ENCODE data around the gene CTSK. TPM values are rescaled to one million over a fixed set of nuclear protein-coding genes. Genes with fewer than 3 reads are reported as not detected.
A peak's percentile ranks its signal among the peaks of the same experiment; 100 is the strongest.
"Not testable (repeated sequence)": the region's sequence is repeated elsewhere in the genome, so short reads cannot be mapped to it uniquely, and the experiment has no call there.

The CTSK gene
- total RNA-seq, 3 donors from 2014 or later, result 111 to 590 (median 204) TPM

DNA sequence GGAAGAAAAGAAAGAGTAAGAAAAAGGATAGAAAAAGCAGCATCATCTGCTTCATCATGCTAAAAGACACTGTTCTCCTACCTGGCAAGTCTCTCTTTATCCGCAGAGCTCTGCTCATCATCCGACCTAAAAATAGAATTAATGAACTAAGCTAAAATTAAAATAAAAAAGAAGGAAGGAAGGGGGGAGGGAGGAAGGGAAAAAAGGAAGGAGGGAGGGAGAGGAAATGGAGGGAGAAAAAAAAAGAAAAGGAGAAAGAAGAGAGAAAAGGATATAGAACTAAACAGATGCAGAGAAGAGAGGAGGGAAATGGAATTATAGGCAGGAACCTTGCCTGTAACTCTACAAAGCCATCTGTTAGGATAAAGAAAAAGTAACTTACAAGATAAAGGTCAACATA is 34.3 kb upstream of the CTSK start:
- DNase-seq (ENCODE audit: low spot score in 2 of 2), result no peak
- intact Hi-C loops (cut with DNase I; ENCODE audit: low total_unique reads), result no loop called here
- H3K27ac ChIP-seq, result no peak overlapping the region
- no peak for TF ChIP-seq POLR2AphosphoS5 (IDR thresholded peaks at IDR 0.05)
- TF ChIP-seq POLR2A (IDR thresholded peaks at IDR 0.05), result no peak
- TF ChIP-seq, protein P1, sequence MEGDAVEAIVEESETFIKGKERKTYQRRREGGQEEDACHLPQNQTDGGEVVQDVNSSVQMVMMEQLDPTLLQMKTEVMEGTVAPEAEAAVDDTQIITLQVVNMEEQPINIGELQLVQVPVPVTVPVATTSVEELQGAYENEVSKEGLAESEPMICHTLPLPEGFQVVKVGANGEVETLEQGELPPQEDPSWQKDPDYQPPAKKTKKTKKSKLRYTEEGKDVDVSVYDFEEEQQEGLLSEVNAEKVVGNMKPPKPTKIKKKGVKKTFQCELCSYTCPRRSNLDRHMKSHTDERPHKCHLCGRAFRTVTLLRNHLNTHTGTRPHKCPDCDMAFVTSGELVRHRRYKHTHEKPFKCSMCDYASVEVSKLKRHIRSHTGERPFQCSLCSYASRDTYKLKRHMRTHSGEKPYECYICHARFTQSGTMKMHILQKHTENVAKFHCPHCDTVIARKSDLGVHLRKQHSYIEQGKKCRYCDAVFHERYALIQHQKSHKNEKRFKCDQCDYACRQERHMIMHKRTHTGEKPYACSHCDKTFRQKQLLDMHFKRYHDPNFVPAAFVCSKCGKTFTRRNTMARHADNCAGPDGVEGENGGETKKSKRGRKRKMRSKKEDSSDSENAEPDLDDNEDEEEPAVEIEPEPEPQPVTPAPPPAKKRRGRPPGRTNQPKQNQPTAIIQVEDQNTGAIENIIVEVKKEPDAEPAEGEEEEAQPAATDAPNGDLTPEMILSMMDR (IDR thresholded peaks at IDR 0.05), result no peak
- no peaks in the 10 kb centered on the region for H3K36me3 ChIP-seq
- no peak overlapping the region for H3K4me3 ChIP-seq
- H3K9me3 ChIP-seq, result no peaks in the 10 kb centered on the region
- no peaks in the 10 kb centered on the region for H3K4me1 ChIP-seq
- H3K27me3 ChIP-seq, result no peaks in the 10 kb centered on the region

DNA sequence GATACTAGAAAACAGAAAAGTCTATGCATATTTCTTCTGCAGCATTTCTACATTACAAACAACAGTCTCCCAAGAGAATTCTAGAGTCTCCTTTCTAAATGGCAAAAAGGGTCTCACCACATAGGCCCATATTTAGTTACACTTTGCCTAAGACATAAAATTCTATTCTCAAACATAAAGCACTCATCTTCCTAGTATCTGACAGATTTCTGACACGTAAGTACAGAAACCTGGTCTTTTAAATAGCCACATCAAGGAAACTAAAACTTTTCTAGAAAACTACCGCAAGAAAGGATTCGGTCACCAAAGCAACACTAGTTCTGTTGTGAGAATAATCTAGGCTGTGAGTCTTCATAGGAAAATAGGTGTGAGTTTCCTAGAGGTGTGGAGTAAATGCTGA is 33.6 kb upstream of the CTSK start:
- Histone ChIP-seq H3K4me3 (no peak overlapping the region), H3K27ac (no peak overlapping the region), H3K36me3 (no peaks in the 10 kb centered on the region), H3K4me1 (no peaks in the 10 kb centered on the region), H3K27me3 (no peaks in the 10 kb centered on the region), H3K9me3 (no peaks in the 10 kb centered on the region)
- TF ChIP-seq POLR2AphosphoS5 (IDR thresholded peaks at IDR 0.05) (no peak), POLR2A (IDR thresholded peaks at IDR 0.05) (no peak)
- TF ChIP-seq, protein P1 (IDR thresholded peaks at IDR 0.05), result no peak
- intact Hi-C loops (cut with DNase I; ENCODE audit: low total_unique reads), result no loop called here
- no peak for DNase-seq (ENCODE audit: low spot score in 2 of 2)

DNA sequence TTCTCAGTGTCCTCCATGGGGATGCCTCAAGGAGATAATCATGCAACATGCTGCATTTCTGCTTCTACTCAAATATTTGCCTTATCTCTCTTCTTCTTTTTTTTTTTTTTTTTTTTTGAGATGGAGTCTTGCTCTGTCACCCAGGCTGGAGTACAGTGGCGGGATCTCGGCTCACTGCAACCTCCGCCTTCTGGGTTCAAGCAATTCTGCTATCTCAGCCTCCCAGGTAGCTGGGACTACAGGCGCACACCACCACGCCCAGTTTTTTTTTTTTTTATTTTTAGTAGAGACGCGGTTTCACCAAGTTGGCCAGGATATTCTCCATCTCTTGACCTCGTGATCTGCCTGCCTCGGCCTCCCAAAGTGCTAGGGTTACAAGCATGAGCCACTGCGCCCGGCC is 32.8 kb upstream of the CTSK start:
- H3K9me3 ChIP-seq; H3K27ac ChIP-seq; H3K27me3 ChIP-seq; H3K4me3 ChIP-seq; DNase-seq (ENCODE audit: low spot score in 2 of 2); H3K36me3 ChIP-seq; intact Hi-C loops (cut with DNase I; ENCODE audit: low total_unique reads); H3K4me1 ChIP-seq: not testable (repeated sequence)

DNA sequence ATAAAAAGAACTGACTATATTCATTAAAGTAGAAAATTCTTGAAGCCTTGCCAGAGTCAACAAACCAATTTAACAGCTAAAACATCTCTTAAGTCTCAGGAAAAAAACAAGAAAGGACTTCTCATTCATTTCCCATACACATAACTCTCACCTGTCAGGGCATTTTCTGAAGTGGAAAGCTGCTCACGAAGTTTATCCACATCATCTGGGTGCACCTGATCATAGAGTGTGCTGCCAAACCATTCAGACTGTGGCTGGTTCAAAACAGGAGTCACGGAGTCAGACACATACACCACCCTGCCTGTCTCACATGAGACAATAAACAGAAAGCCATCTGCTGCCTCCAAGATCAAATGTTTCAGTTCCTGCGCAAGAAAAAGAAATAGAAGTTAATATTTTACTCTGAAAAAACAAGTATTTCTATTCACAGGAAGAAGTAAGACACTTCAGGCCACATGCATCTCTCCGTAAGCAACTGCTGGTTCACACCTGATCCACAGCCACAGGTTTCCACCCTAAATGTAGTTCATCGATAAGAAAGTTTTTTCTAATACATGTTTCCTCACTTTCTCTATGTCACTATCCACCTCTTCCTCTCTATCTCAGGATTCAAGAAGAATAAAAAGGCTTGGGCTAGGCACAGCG is 28.2 kb upstream of the CTSK start:
- Histone ChIP-seq H3K27me3 (no peaks in the 10 kb centered on the region), H3K4me3 (no peak overlapping the region), H3K4me1 (no peaks in the 10 kb centered on the region), H3K27ac (peak overlapping the region in 1 of 2 donors; percentile 31), H3K36me3 (peaks cover 6% of the 10 kb centered on the region), H3K9me3 (no peaks in the 10 kb centered on the region)
- intact Hi-C loops (cut with DNase I; ENCODE audit: low total_unique reads), result no loop called here
- no peak for TF ChIP-seq POLR2AphosphoS5 (IDR thresholded peaks at IDR 0.05)
- TF ChIP-seq, protein P1 (IDR thresholded peaks at IDR 0.05), result no peak
- no peak for TF ChIP-seq POLR2A (IDR thresholded peaks at IDR 0.05)
- DNase-seq (ENCODE audit: low spot score in 2 of 2), result no peak

DNA sequence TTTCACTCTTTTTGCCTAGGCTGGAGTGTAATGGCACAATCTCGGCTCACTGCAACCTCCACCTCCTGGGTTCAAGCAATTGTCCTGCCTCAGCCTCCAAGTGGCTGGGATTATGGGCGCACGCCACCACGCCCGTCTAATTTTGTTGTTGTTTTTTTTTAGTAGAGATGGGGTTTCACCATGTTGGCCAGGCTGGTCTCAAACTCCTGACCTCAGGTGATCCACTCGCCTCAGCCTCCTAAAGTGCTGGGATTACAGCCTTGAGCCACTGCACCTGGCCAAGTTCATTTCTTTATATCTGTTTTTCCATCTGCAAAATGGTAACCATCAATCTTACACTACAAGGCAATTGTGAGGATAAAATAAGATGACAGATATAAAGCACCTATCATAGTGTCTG is 25.9 kb upstream of the CTSK start:
- H3K4me3 ChIP-seq; intact Hi-C loops (cut with DNase I; ENCODE audit: low total_unique reads); H3K36me3 ChIP-seq; H3K4me1 ChIP-seq; H3K9me3 ChIP-seq; H3K27ac ChIP-seq; DNase-seq (ENCODE audit: low spot score in 2 of 2); H3K27me3 ChIP-seq: not testable (repeated sequence)

DNA sequence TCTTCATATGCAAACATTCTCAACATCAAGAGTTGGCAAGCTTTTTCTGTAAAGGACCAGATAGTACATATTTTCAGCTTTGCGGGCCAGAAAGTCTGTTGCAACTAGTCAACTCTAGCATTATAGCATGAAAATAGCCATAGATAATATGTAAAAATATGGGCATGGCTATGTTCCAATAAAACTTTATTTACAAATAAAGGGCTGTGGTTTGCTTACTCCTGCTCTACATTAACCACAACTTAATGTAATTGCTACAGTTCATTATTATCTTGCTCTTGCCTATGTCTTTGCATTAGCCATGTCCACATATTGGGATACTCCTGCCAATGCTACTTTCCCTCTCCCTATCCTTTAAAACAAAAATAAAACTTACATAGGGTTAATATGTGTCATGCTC is 24.5 kb upstream of the CTSK start:
- Histone ChIP-seq H3K27ac (no peak overlapping the region), H3K27me3 (no peaks in the 10 kb centered on the region), H3K36me3 (peaks cover 8% of the 10 kb centered on the region), H3K4me1 (no peaks in the 10 kb centered on the region), H3K4me3 (no peak overlapping the region), H3K9me3 (no peaks in the 10 kb centered on the region)
- intact Hi-C loops (cut with DNase I; ENCODE audit: low total_unique reads), result no loop called here
- no peak for TF ChIP-seq POLR2A (IDR thresholded peaks at IDR 0.05)
- TF ChIP-seq, protein P1 (IDR thresholded peaks at IDR 0.05), result no peak
- TF ChIP-seq POLR2AphosphoS5 (IDR thresholded peaks at IDR 0.05), result no peak
- DNase-seq (ENCODE audit: low spot score in 2 of 2), result no peak

Measured in breast epithelium (tissue), 4 donors.